ENCODE results near the gene ATP6V1C2. TPM values are rescaled to one million over a fixed set of nuclear protein-coding genes. Genes with fewer than 3 reads are reported as not detected.

Gene ATP6V1C2
- total RNA-seq, 4 donors from 2014 or later, result 142 to 1,335 (median 496) TPM

GRCh38 chr2:10790228-10790973 lies 69.0 kb downstream of the ATP6V1C2 start:
- TF ChIP-seq CTCF (IDR thresholded peaks at IDR 0.05) (no peak), EP300 (IDR thresholded peaks at IDR 0.05) (no peak), POLR2A (IDR thresholded peaks at IDR 0.05) (no peak), POLR2AphosphoS5 (IDR thresholded peaks at IDR 0.05) (no peak)
- Histone ChIP-seq H3K4me1 (no peaks in the 10 kb centered on the region), H3K4me3 (no peak overlapping the region), H3K27me3 (no peaks in the 10 kb centered on the region), H3K27ac (no peak overlapping the region), H3K9me3 (no peaks in the 10 kb centered on the region), H3K36me3 (peaks cover 93% of the 10 kb centered on the region)
- DNase-seq (ENCODE audit: low spot score in 2 of 2), result no peak
- WGBS, result 80% methylated on average over 6 of the region's 6 CpGs

GRCh38 chr2:10792001-10792634 lies 70.7 kb downstream of the ATP6V1C2 start:
- DNase-seq (ENCODE audit: low spot score in 2 of 2), result no peak
- Histone ChIP-seq H3K27me3 (no peaks in the 10 kb centered on the region), H3K4me1 (no peaks in the 10 kb centered on the region), H3K27ac (no peak overlapping the region), H3K36me3 (peaks cover 92% of the 10 kb centered on the region), H3K4me3 (no peak overlapping the region), H3K9me3 (no peaks in the 10 kb centered on the region)
- 65% methylated on average over 2 of the region's 2 CpGs for WGBS
- TF ChIP-seq POLR2AphosphoS5 (IDR thresholded peaks at IDR 0.05), result no peak
- TF ChIP-seq CTCF (IDR thresholded peaks at IDR 0.05), result no peak
- TF ChIP-seq EP300 (IDR thresholded peaks at IDR 0.05), result no peak
- no peak for TF ChIP-seq POLR2A (IDR thresholded peaks at IDR 0.05)

- H3K36me3 ChIP-seq, result peaks cover 89% of the 10 kb centered on the region
- no peak for DNase-seq (ENCODE audit: low spot score in 2 of 2)
- WGBS, result 87% methylated on average over 17 of the region's 17 CpGs
- H3K4me1 ChIP-seq, result no peaks in the 10 kb centered on the region
- H3K27me3 ChIP-seq, result no peaks in the 10 kb centered on the region
- H3K4me3 ChIP-seq, result no peak overlapping the region
- TF ChIP-seq POLR2AphosphoS5 (IDR thresholded peaks at IDR 0.05), result no peak
- no peak for TF ChIP-seq EP300 (IDR thresholded peaks at IDR 0.05)
- TF ChIP-seq POLR2A (IDR thresholded peaks at IDR 0.05), result no peak
- no peak for TF ChIP-seq CTCF (IDR thresholded peaks at IDR 0.05)
- H3K27ac ChIP-seq, result no peak overlapping the region
- no peaks in the 10 kb centered on the region for H3K9me3 ChIP-seq
Observed at GRCh38 chr2:10792660-10793400, 71.4 kb downstream of the ATP6V1C2 start.

- WGBS, result 95% methylated on average over 1 of the region's 1 CpG
- Histone ChIP-seq H3K36me3 (peaks cover 82% of the 10 kb centered on the region), H3K27ac (no peak overlapping the region)
Observed at GRCh38 chr2:10793816-10794215, 72.4 kb downstream of the ATP6V1C2 start.

GRCh38 chr2:10794876-10795275 lies 73.4 kb downstream of the ATP6V1C2 start:
- Histone ChIP-seq H3K9me3 (no peaks in the 10 kb centered on the region), H3K27ac (no peak overlapping the region), H3K27me3 (no peaks in the 10 kb centered on the region), H3K4me1 (no peaks in the 10 kb centered on the region), H3K4me3 (no peak overlapping the region), H3K36me3 (peaks cover 74% of the 10 kb centered on the region)
- no peak for TF ChIP-seq CTCF (IDR thresholded peaks at IDR 0.05)
- TF ChIP-seq POLR2AphosphoS5 (IDR thresholded peaks at IDR 0.05), result no peak
- no peak for TF ChIP-seq POLR2A (IDR thresholded peaks at IDR 0.05)
- 66% methylated on average over 5 of the region's 5 CpGs for WGBS
- DNase-seq (ENCODE audit: low spot score in 2 of 2), result no peak

More at GRCh38 chr2:10793816-10794215, 72.4 kb downstream of the ATP6V1C2 start:
- no peaks in the 10 kb centered on the region for H3K27me3 ChIP-seq
- no peaks in the 10 kb centered on the region for H3K9me3 ChIP-seq
- H3K4me3 ChIP-seq, result no peak overlapping the region
- TF ChIP-seq POLR2AphosphoS5 (IDR thresholded peaks at IDR 0.05), result no peak
- no peak for DNase-seq (ENCODE audit: low spot score in 2 of 2)
- no peaks in the 10 kb centered on the region for H3K4me1 ChIP-seq
